Lower leg skin (tissue), 3 donors: ENCODE results near the gene PHTF1.

Source experiments
- POLR2A ChIP-seq, 2 donors: fragments of 450-650 bp; IDR thresholded peaks; one replicate each; pipeline ENCODE4 v1.6.1; 2016 to 2017; ENCODE audit warnings: antibody characterized with exemption in 2 of 2, mild to moderate bottlenecking in 1 of 2, moderate library complexity in 1 of 2
- TF ChIP-seq, protein P1 (sequence below), 3 donors: fragments of 450-650 bp; IDR thresholded peaks; one replicate each; pipeline ENCODE4 v1.5.1; 2016; ENCODE audit warnings: antibody characterized with exemption in 3 of 3, mild to moderate bottlenecking in 3 of 3, moderate library complexity in 2 of 3

DNA sequence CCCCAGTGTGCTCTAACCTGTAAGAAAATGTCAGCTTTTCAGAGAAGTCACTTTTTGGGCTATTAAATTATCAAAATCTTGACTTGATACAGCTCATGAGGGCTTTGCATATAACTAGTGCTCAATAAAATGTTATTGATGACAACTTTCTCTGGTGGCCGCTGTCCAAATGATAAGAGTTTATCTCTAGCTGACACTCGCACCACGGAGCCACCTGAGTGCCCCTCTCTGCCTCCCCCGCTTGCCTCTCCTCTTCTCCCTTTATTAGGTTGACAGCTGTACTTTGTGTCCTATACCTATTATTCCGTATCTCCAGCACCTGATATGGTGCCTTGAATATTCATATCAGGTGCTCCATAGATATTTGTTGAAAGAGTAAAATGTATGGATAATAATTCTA, 82.8 kb downstream of the PHTF1 start:
- TF ChIP-seq, protein P1, sequence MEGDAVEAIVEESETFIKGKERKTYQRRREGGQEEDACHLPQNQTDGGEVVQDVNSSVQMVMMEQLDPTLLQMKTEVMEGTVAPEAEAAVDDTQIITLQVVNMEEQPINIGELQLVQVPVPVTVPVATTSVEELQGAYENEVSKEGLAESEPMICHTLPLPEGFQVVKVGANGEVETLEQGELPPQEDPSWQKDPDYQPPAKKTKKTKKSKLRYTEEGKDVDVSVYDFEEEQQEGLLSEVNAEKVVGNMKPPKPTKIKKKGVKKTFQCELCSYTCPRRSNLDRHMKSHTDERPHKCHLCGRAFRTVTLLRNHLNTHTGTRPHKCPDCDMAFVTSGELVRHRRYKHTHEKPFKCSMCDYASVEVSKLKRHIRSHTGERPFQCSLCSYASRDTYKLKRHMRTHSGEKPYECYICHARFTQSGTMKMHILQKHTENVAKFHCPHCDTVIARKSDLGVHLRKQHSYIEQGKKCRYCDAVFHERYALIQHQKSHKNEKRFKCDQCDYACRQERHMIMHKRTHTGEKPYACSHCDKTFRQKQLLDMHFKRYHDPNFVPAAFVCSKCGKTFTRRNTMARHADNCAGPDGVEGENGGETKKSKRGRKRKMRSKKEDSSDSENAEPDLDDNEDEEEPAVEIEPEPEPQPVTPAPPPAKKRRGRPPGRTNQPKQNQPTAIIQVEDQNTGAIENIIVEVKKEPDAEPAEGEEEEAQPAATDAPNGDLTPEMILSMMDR (IDR thresholded peaks at IDR 0.05): no peak
- TF ChIP-seq POLR2A (IDR thresholded peaks at IDR 0.05): no peak
